Measurements from ENCODE around the gene DNM3. TPM values are rescaled to one million over a fixed set of nuclear protein-coding genes. Genes with fewer than 3 reads are reported as not detected.

Gene DNM3
- polyA plus RNA-seq, 1 donor (not counting 4 experiments of a cell fraction or from before 2014, with no cell fraction given) = 2.0 TPM

DNA sequence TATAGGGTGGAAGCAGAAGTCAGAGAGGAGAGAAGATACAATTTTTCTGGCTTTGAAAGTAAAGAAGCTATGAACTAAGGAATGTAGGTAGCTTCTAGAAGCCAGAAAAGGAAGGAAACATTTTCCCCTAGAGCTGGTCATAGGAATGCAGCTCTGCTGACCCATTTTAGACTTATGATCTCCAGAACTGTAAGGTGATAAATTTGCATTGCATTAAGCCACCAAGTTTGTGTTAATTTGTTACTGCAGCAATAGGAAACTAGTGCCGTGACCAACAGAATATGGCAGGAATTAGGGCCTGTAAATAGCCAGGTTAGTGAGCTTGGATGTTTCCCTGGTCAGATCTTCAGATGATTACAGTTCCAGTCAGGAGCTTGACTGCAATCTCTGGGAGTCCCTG is 334.9 kb downstream of the DNM3 start:
- no peak for DNase-seq (ENCODE audit: low read depth, low spot score)
- no peaks in the 10 kb centered on the region for H3K9me3 ChIP-seq (ENCODE audit: control insufficient read depth, low read depth, low read length)
- TF ChIP-seq, protein P1, sequence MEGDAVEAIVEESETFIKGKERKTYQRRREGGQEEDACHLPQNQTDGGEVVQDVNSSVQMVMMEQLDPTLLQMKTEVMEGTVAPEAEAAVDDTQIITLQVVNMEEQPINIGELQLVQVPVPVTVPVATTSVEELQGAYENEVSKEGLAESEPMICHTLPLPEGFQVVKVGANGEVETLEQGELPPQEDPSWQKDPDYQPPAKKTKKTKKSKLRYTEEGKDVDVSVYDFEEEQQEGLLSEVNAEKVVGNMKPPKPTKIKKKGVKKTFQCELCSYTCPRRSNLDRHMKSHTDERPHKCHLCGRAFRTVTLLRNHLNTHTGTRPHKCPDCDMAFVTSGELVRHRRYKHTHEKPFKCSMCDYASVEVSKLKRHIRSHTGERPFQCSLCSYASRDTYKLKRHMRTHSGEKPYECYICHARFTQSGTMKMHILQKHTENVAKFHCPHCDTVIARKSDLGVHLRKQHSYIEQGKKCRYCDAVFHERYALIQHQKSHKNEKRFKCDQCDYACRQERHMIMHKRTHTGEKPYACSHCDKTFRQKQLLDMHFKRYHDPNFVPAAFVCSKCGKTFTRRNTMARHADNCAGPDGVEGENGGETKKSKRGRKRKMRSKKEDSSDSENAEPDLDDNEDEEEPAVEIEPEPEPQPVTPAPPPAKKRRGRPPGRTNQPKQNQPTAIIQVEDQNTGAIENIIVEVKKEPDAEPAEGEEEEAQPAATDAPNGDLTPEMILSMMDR (optimal IDR thresholded peaks at IDR 0.05 in 1 of 3, IDR thresholded peaks at IDR 0.05 in 1 of 3, conservative IDR thresholded peaks at IDR 0.05 in 1 of 3; ENCODE audit: extremely low read depth in 1 of 3, insufficient read depth in 2 of 3, low read length in 3 of 3) = no peak
- no peak for TF ChIP-seq EZH2 (IDR thresholded peaks at IDR 0.05; ENCODE audit: low read length)
- no peaks in the 10 kb centered on the region for H3K79me2 ChIP-seq (ENCODE audit: control insufficient read depth, insufficient read depth, low read length)
- H4K20me1 ChIP-seq (ENCODE audit: control insufficient read depth, extremely low read depth, insufficient read depth, low read length) = no peaks in the 10 kb centered on the region
- H3K4me3 ChIP-seq (ENCODE audit: control insufficient read depth in 2 of 3, extremely low read depth in 1 of 3, insufficient read depth in 2 of 3, low read depth in 1 of 3, low read length in 3 of 3) = no peak overlapping the region
- H3K9me1 ChIP-seq (ENCODE audit: control insufficient read depth, extremely low read depth, insufficient read depth, low read length) = no peaks in the 10 kb centered on the region
- no peak overlapping the region for H2AFZ ChIP-seq (ENCODE audit: control insufficient read depth, low read length)
- H3K36me3 ChIP-seq (ENCODE audit: control insufficient read depth in 2 of 2, extremely low read depth in 1 of 2, insufficient read depth in 2 of 2, low read length in 2 of 2) = no peaks in the 10 kb centered on the region
- no peak for FAIRE-seq
- no peak overlapping the region for H3K27ac ChIP-seq (ENCODE audit: control insufficient read depth, insufficient read depth, low read length)
- peaks cover 7% of the 10 kb centered on the region for H3K4me1 ChIP-seq (ENCODE audit: control insufficient read depth, extremely low read depth, insufficient read depth, low read length)
- no peak overlapping the region for H3K4me2 ChIP-seq (ENCODE audit: control insufficient read depth, extremely low read depth, insufficient read depth, low read depth, low read length)
- no peaks in the 10 kb centered on the region for H3K27me3 ChIP-seq (ENCODE audit: control insufficient read depth, extremely low read depth, insufficient read depth, low read length)
- H3K9ac ChIP-seq (ENCODE audit: control insufficient read depth, extremely low read depth, insufficient read depth, low read length) = no peak overlapping the region
- dilution Hi-C loops (cut with MboI; ENCODE audit: extremely low pct_ligation_motif_present, low sequenced_read_pairs) = no loop called here

- Histone ChIP-seq H3K4me2 (ENCODE audit: control insufficient read depth, extremely low read depth, insufficient read depth, low read depth, low read length) (no peak overlapping the region), H3K36me3 (ENCODE audit: control insufficient read depth in 2 of 2, extremely low read depth in 1 of 2, insufficient read depth in 2 of 2, low read length in 2 of 2) (no peaks in the 10 kb centered on the region), H3K9me1 (ENCODE audit: control insufficient read depth, extremely low read depth, insufficient read depth, low read length) (no peaks in the 10 kb centered on the region), H3K79me2 (ENCODE audit: control insufficient read depth, insufficient read depth, low read length) (no peaks in the 10 kb centered on the region), H3K27ac (ENCODE audit: control insufficient read depth, insufficient read depth, low read length) (no peak overlapping the region), H2AFZ (ENCODE audit: control insufficient read depth, low read length) (no peak overlapping the region), H3K9ac (ENCODE audit: control insufficient read depth, extremely low read depth, insufficient read depth, low read length) (no peak overlapping the region), H3K27me3 (ENCODE audit: control insufficient read depth, extremely low read depth, insufficient read depth, low read length) (no peaks in the 10 kb centered on the region), H3K4me1 (ENCODE audit: control insufficient read depth, extremely low read depth, insufficient read depth, low read length) (peaks cover 17% of the 10 kb centered on the region), H3K4me3 (ENCODE audit: control insufficient read depth in 2 of 3, extremely low read depth in 1 of 3, insufficient read depth in 2 of 3, low read depth in 1 of 3, low read length in 3 of 3) (no peak overlapping the region), H3K9me3 (ENCODE audit: control insufficient read depth, low read depth, low read length) (no peaks in the 10 kb centered on the region), H4K20me1 (ENCODE audit: control insufficient read depth, extremely low read depth, insufficient read depth, low read length) (no peaks in the 10 kb centered on the region)
- no peak for DNase-seq (ENCODE audit: low read depth, low spot score)
- TF ChIP-seq EZH2 (IDR thresholded peaks at IDR 0.05; ENCODE audit: low read length) = no peak
- TF ChIP-seq, protein P1 (optimal IDR thresholded peaks at IDR 0.05 in 1 of 3, IDR thresholded peaks at IDR 0.05 in 1 of 3, conservative IDR thresholded peaks at IDR 0.05 in 1 of 3; ENCODE audit: extremely low read depth in 1 of 3, insufficient read depth in 2 of 3, low read length in 3 of 3) = no peak
- dilution Hi-C loops (cut with MboI; ENCODE audit: extremely low pct_ligation_motif_present, low sequenced_read_pairs) = no loop called here
- FAIRE-seq = no peak
Observed at GRCh38 chr1:172177849-172178248, 336.6 kb downstream of the DNM3 start.
